Midbrain (tissue), 1 donor: ENCODE measurements around the gene HOXD8.

Experiments used
- DNase-seq: peaks from one replicate; lab custom pipeline; 2025; lab: John Stamatoyannopoulos, UW

HOXD8 gene

DNA sequence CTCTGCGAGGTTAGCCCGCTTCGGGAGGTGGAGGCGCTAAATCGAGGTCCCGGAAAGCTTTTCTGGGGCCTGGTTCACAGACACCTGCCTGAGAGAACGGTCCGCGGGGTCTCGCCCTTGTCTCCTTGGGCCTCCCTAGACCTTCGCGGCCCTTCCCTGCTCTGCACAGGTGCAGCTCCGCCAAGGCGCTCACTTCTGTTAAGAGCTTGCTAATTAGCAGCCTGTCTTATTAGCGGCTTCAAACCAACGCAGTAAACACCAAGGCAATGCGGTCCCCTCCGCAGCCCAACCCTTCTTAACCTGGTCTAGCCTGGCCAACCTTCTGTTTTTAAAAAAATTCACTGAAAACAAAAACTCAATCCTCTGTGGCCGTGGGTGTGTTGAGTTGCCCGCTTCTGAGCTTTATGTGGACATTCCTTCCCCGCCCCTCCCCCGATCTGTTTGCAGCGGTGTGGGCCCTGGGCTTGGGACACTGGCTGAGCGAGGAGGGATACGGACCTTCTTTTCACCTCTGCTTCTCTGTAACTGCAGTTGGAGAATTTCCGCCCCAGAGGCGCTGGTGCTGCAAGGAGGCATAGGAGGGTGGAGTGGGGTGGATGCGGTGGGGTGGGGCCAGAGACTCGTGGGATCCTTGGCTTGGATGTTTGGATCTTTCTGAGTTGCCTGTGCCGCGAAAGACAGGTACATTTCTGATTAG is 18.4 kb downstream of the HOXD8 start:
- no peak for DNase-seq

DNA sequence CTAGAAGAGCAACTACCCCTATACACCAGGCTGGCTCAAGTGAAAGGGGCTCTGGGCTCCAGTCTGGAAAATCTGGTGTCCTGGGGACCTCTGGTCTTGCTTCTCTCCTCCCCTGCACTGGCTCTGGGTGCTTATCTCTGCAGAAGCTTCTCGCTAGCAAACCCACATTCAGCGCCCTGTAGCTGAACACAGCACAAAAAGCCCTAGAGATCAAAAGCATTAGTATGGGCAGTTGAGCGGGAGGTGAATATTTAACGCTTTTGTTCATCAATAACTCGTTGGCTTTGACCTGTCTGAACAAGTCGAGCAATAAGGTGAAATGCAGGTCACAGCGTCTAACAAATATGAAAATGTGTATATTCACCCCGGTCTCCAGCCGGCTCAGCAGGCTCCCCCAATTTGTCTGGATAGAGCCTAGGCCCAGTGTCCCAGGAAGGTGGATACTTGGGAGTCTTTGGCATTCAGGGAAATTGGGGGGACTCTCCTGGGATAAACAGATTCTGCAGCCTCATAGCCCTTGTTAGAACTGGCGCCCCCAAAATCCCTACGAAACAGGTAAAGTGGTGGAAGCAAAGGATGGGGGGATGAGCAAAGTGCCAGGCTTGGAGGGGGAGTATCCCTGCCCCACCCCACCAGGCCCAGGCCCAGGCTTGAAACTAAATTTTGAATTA is 19.4 kb downstream of the HOXD8 start:
- no peak for DNase-seq

GRCh38 chr2:176149481-176149938 is 20.0 kb downstream of the HOXD8 start:
- no peak for DNase-seq

DNA sequence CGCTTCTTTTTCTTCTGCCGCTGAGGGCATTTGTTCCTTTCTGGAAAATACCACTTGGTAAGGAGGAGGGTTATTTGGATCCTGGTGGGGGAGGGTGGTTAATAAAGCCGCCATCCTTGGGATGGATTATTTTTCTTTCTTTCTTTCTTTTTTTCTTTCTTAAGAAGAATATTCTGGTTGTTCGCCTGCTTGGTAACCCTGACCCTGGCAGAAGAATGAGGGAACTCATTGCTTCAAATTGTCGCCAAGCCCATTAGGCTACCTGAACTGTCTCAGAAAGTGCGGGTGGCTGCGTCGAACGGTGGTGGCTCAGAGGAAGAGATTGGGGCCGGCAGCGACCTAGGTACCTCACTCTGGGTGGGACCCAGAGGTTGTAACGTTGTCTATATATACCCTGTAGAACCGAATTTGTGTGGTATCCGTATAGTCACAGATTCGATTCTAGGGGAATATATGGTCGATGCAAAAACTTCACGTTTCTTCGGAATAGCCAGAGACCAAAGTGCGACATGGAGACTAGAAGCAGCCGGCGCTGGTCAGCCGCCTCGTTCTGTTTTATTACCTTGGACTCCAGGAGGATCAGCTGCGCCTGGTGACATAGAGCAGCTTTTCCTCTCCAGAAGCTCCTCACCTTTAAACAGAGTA is 20.6 kb downstream of the HOXD8 start:
- DNase-seq = no peak

- no peak for DNase-seq
Observed at GRCh38 chr2:176150584-176151441, 21.3 kb downstream of the HOXD8 start.

- DNase-seq = no peak
Observed at GRCh38 chr2:176151442-176152287, 22.2 kb downstream of the HOXD8 start, which contains the start of gene HOXD4. TSS of gene HOXD4 (plus strand) at chr2:176151550. CDS start at chr2:176151634, 84 bp downstream.

DNA sequence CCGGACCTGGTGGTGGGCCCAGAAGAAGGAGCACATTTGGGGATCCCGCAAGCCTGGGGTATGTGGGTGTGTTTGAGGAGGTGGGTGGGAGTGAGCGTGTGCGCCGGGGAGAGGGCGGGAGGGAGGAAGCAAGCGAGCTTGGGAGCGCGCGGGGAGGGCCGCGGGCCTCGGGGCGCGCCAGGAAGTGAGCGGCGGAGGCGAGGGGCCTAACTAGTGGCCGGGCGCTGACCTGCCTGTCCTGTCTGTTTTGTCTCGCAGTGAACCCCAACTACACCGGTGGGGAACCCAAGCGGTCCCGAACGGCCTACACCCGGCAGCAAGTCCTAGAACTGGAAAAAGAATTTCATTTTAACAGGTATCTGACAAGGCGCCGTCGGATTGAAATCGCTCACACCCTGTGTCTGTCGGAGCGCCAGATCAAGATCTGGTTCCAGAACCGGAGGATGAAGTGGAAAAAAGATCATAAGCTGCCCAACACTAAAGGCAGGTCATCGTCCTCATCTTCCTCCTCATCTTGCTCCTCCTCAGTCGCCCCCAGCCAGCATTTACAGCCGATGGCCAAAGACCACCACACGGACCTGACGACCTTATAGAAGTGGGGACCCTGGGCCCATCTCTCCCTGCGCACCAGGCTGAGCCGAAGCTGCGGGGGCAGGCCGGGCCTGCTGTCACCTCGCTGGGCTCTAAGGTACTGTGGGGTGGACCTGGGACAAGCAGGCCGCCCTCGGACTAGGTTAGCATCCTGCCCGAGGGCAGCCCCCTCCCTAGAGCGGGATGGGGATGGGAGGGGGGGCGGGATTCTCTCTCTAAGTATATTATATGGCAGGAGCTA is 23.1 kb downstream of the HOXD8 start:
- DNase-seq = no peak

GRCh38 chr2:176154576-176155252 is 25.2 kb downstream of the HOXD8 start:
- DNase-seq = no peak

DNA sequence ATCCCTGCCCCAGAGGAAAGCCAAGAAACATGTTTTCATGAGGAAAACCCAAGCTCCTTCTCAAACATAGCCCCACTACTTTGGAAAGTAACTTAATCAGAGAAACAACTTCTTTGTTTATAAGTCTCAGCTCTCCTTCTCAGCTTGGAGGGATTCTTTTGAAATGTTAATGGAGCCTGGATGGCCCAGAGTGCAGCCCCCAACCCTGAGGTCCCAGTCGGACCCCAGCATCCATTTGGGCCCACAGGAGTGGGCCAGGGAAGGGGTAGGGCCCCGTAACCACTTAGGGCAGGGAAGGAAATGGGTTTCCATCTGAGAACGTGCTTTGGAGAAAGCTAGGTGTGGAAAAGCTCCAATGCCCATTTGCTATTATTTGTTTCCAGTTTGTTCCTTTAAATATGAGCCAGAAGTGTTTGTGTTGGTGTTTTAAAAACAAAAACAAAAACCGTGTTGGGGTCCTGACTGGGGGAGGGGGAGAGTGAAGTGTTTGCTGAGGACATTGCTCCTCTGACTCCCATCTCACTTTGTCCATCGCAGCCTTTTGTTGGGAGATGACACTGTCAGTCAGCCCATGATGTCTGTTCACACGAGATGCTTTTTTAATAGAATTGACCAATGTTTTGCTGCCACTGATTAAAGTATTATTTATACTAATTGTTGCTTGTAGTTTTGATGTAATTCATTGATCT is 26.0 kb downstream of the HOXD8 start:
- DNase-seq = no peak

- no peak for DNase-seq
Observed at GRCh38 chr2:176156301-176156806, 26.8 kb downstream of the HOXD8 start.

DNA sequence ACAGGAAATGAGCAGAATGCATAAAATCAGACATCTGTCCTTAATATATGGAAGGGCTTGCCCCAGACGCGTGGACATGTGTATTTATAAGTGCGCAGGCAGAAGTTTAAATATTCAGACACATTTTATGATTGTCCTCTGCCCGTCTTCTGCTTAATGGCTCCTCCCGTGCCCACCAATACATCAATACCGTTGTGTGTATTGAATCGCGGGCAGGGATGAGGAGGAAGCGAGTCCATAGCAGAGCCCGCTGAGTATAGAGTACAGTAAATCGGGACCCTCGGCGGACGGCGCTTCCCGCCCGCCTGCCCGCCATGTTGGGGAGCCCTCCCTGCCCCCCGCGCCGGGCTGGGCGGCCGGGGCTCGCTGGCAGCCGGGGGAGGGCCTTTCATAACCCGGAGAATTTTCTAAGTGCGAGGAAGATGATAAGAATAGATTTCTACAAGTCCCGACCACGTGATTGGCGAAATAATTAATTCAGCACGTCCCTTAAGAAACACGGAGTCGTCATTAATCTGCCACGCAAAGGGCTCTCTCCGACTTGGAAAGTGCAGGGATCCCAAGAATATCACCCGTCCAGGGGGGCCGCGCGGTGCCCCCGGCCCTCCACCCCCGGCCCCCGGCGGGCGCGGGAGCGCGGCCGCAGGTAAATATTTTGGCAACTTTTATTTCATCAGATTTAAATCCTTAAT is 27.4 kb downstream of the HOXD8 start, which contains the start of gene HOXD3:
Gene HOXD3, plus strand, starts transcription at position 501 of the 692 bp plus-strand sequence. CDS start 11,808 bp downstream, outside the sequence.
- DNase-seq = no peak

GRCh38 chr2:176157499-176158185 is 28.1 kb downstream of the HOXD8 start:
- DNase-seq = no peak

GRCh38 chr2:176158186-176158591 is 28.7 kb downstream of the HOXD8 start:
- DNase-seq = no peak

DNA sequence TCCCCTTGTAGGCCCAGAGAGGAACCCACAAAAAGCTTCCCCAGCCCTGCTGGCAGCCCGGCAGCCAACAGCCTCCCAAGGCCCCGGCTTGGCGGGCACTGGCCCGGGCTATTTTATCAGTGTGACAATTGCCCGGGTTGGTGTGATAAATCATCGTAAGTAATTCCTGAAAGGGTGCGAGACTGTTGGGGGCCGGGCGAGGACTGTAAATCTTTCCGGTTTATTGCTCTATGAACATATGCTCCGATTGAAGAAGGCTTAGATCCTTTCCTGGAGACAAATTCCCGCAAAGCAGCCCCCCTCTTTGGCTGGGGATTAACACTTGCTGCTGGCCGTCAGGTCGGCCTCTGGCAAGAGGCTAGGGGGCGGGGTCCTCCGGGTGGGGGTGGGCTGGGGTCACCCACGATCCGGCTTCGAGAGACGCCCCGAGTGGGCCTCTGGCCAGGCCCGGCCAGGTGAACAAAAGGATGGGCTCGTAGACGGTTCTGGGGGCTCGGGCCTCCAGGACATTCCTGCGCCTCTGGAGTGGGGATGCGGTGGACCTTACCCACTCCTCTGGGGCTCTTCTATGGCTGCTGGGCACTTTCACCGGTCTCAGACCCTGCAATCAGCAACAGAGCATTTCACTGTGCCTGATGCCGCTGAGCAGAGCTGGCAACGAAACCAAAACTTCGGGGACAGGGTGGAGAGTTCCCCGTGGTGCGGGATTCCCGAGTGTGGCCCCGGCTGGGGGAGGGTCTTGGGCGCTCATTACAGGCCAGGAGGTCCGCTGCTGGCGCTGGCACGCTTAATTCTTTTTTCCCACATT is 29.6 kb downstream of the HOXD8 start:
- no peak for DNase-seq

DNA sequence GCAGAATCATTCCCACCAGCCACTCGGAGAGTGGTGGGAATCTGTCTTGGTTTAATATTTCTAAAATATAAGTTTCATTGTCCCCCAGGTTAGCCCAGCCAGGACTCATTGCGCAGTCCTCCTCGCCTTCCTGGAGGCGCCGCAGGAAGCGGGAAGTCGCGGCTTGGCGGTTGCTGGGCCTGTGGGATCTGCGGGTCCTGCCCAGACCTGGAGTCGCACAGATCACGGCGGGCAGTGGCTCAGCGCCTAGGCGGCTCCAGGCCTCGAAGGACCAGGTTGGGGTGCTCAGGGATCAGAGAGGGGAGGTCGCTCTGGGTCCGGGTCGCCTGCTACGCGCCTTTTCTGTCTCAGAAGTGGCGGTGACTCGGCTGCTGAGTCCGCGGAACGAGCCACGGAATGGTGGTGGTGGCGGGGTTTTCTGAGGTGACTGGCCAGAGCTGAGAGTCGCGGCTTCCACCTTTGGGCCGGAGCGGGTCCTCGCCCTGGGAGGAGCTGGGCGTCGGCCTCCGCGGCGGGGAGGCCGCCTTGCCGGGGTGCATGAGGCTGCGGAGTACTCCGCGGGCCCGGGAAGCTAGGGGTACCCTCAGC is 30.3 kb downstream of the HOXD8 start:
- DNase-seq = no peak
